ENCODE results near the gene ARHGAP8.

GRCh38 chr22:44733426-44734106, 18.8 kb upstream of the ARHGAP8 start:
- TF ChIP-seq POLR2A (IDR thresholded peaks at IDR 0.05) = no peak
- TF ChIP-seq CTCF (IDR thresholded peaks at IDR 0.05 in 8 of 11, conservative IDR thresholded peaks at IDR 0.05 in 3 of 11) = no peak
